ENCODE measurements around the gene CFAP74. TPM values are rescaled to one million over a fixed set of nuclear protein-coding genes. Genes with fewer than 3 reads are reported as not detected.

CFAP74 gene
- total and polyA plus RNA-seq, 9 of the 15 experiments (the other 6 are each of a cell fraction or from before 2014, with no cell fraction given) = 0.03 to 0.15 (median 0.05) TPM; not detected in 6

DNA sequence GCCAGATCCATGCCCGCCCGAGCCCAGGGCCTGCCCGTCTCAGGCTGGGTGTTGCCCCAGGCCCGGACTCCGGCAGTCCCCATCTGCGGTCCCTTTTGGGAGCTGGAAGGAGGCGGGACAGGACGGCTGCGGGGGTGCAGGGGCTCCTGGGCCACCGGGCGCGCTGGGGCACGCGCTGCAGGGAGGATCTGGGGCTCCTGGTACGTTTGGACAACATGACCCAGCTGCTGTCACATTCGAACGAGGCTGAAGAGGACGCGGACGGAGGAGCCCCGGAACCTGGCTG lies 95.1 kb downstream of the CFAP74 start (continued):
- TF ChIP-seq MGA (IDR thresholded peaks at IDR 0.05) (peak; percentile 71), RBM14 (IDR thresholded peaks at IDR 0.05; ENCODE audit: borderline replicate concordance, insufficient read depth, low read depth, low read length) (0 out of 2 replicates have a peak, but pooled peaks have one; percentile 66), NKRF (IDR thresholded peaks at IDR 0.05; ENCODE audit: borderline replicate concordance) (no peak), FIP1L1 (IDR thresholded peaks at IDR 0.05; ENCODE audit: low read depth, low read length, poor library complexity, severe bottlenecking) (peak; percentile 25), E2F6 (IDR thresholded peaks at IDR 0.05; ENCODE audit: borderline replicate concordance in 1 of 2, extremely low read depth in 1 of 2, insufficient read depth in 1 of 2, insufficient read length in 1 of 2, low read depth in 1 of 2, low read length in 1 of 2, poor library complexity in 1 of 2, severe bottlenecking in 1 of 2) (peak; percentile 13 to 59), ZNF76 (CRISPR knock-in tag; IDR thresholded peaks at IDR 0.05; ENCODE audit: borderline replicate concordance) (peak; percentile 41; the same call in 1 of the 2 replicates), MAZ (CRISPR knock-in tag; conservative IDR thresholded peaks at IDR 0.05 in 1 of 2, IDR thresholded peaks at IDR 0.05 in 1 of 2) (no peak)
- TF ChIP-seq, protein P1, sequence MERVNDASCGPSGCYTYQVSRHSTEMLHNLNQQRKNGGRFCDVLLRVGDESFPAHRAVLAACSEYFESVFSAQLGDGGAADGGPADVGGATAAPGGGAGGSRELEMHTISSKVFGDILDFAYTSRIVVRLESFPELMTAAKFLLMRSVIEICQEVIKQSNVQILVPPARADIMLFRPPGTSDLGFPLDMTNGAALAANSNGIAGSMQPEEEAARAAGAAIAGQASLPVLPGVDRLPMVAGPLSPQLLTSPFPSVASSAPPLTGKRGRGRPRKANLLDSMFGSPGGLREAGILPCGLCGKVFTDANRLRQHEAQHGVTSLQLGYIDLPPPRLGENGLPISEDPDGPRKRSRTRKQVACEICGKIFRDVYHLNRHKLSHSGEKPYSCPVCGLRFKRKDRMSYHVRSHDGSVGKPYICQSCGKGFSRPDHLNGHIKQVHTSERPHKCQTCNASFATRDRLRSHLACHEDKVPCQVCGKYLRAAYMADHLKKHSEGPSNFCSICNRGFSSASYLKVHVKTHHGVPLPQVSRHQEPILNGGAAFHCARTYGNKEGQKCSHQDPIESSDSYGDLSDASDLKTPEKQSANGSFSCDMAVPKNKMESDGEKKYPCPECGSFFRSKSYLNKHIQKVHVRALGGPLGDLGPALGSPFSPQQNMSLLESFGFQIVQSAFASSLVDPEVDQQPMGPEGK (CRISPR knock-in tag; IDR thresholded peaks at IDR 0.05; ENCODE audit: borderline replicate concordance) = no peak
